ENCODE results near the gene LRP1B.

- TF ChIP-seq YY1 (IDR thresholded peaks at IDR 0.05; ENCODE audit: insufficient read depth, insufficient read length) (no peak), SUZ12 (IDR thresholded peaks at IDR 0.05; ENCODE audit: extremely low read depth, insufficient read depth, insufficient read length) (no peak), ZNF274 (IDR thresholded peaks at IDR 0.05; ENCODE audit: low read depth, low read length) (no peak)
Observed at GRCh38 chr2:141676139-141676538, 454.7 kb downstream of the LRP1B start.

Measured in NT2/D1 (cell line).